ENCODE measurements around the gene MEGF6. TPM values are rescaled to one million over a fixed set of nuclear protein-coding genes. Genes with fewer than 3 reads are reported as not detected.
A peak's percentile ranks its signal among the peaks of the same experiment; 100 is the strongest.

The MEGF6 gene
- total and polyA plus RNA-seq, 11 donors: 1.9 to 16.2 (median 5.1) TPM

DNA sequence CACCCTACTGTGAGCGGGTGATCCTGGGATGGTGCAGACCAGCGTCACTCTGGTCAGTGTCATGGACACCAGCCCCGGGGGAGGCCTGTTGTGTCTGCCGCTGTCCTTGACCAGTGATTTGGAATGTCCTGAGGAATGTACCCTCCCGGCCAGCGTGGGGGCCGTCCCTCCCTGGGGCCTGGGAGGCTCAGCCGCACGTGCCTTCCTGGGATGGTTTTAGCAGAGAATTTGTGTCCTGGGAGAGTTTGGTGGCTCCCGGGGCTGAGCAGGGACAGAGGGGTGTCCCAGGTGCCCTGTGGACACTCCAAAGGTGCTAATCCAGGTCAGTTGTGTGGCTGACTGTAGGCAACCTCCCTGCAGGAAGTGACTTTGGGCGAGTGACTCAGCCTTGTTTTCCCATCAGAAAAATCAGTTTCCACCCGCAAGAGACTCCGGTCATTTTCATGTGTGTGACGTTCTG, 150.6 kb downstream of the MEGF6 start:
- ATAC-seq (peak in 1 of 4 donors; percentile 31), DNase-seq (peak in 3 of 5 donors; percentile 35 to 53 (median 48))
- Histone ChIP-seq H3K27me3 (no peaks in the 10 kb centered on the region), H3K27ac (no peak overlapping the region), H3K4me1 (peaks cover 0 to 24% (median 13%) of the 10 kb centered on the region in 12 donors), H3K9me3 (no peaks in the 10 kb centered on the region), H3K4me3 (no peak overlapping the region), H3K36me3 (no peaks in the 10 kb centered on the region)
- TF ChIP-seq, protein P1, sequence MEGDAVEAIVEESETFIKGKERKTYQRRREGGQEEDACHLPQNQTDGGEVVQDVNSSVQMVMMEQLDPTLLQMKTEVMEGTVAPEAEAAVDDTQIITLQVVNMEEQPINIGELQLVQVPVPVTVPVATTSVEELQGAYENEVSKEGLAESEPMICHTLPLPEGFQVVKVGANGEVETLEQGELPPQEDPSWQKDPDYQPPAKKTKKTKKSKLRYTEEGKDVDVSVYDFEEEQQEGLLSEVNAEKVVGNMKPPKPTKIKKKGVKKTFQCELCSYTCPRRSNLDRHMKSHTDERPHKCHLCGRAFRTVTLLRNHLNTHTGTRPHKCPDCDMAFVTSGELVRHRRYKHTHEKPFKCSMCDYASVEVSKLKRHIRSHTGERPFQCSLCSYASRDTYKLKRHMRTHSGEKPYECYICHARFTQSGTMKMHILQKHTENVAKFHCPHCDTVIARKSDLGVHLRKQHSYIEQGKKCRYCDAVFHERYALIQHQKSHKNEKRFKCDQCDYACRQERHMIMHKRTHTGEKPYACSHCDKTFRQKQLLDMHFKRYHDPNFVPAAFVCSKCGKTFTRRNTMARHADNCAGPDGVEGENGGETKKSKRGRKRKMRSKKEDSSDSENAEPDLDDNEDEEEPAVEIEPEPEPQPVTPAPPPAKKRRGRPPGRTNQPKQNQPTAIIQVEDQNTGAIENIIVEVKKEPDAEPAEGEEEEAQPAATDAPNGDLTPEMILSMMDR (IDR thresholded peaks at IDR 0.05): no peak
- intact Hi-C loops (cut with DNase I): no loop called here
- 43 to 52% (median 47%) methylated on average over 14 of the region's 14 CpGs for WGBS, 4 donors

DNA sequence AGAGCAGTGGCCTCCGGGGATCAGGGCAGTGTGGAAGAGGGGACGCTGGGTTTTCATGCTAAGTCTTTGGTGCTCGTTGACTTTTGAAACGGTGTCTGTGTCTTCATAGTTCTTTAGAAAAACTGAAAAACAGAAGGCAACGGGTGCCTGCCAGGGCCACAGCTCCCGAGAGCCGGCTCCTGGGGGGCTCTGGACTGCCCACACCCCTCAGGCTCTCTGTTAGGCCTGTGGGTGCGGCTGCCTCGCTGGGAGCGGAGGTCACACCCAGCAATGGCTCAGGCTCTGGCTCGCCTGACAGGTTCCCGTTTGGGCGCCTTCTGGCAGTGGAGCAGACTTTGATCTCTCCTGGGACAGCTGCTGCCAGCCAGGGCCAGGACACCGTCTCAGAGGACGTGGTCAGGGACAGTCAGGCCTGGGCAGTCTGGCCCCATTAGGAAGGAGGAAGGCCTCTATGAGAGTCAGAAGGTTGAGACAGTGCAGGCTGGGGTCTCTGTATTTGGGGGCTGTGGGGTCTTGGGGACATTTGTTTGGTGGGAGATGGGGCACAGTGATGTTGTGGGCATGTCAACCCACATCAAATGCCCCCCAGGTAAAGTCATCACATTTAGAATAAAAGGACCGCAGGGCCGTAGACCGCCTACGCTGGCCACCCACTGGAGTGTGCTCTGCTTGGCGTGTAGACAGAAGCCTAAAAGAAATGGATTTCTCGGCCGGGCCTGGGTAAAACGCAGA, 151.2 kb downstream of the MEGF6 start:
- H3K27ac ChIP-seq: no peak overlapping the region
- H3K27me3 ChIP-seq: peaks cover 0 to 2% (median 0%) of the 10 kb centered on the region in 9 donors
- ATAC-seq (peak in 3 of 4 donors; percentile 6 to 30 (median 14)), DNase-seq (peak in 2 of 5 donors; percentile 50 to 60)
- WGBS, 4 donors: 71 to 81% (median 78%) methylated on average over 18 to 23 of the region's 23 CpGs
- intact Hi-C loops (cut with DNase I): no loop called here
- H3K4me1 ChIP-seq: peaks cover 0 to 24% (median 15%) of the 10 kb centered on the region in 12 donors
- H3K36me3 ChIP-seq: no peaks in the 10 kb centered on the region
- no peaks in the 10 kb centered on the region for H3K9me3 ChIP-seq
- TF ChIP-seq, protein P1 (IDR thresholded peaks at IDR 0.05): no peak
- TF ChIP-seq POLR2A (IDR thresholded peaks at IDR 0.05): no peak
- H3K4me3 ChIP-seq: no peak overlapping the region

DNA sequence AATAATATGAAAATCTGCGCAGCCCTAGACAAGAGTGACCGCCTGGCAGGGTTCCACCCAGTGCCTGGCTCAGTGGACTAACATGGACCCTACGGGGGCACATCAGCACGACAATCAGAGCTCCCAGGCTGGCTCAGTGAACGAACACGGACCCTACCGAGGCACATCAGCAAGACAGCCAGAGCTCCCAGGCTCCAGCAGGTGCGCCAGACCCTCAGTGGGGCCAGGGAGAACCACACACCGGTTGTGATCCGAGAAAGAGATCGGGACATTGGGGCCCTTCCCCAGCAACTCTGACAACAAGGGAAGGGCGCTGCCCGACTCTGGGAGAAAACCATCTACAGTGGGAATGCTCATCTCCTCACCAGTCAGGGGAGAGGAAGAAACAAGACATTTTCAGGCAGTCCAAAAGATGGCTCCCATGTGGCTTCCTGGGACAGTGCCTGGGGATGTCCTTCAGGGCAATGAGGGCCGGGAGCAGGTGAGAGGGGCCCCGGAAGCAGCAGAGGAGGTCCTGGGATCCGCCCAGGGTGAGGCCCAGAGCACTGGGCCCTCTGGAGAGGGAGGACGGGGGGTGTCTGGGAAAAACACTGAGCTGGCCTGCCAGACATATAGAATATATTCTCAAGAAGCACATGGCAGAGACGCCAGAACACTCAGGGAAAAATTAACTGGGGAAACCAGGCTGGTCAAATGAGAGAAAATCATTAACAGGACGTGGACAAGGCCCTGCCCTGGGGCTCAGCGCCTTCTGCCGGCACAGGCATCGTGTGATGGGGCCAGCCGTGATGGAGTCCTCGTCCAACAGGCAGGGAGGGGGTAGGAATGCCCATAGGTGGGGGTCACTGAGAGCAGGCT, 152.0 kb downstream of the MEGF6 start:
- WGBS, 4 donors: 92 to 94% (median 92%) methylated on average over 24 of the region's 24 CpGs
- TF ChIP-seq, protein P1 (IDR thresholded peaks at IDR 0.05): no peak
- no peak for TF ChIP-seq POLR2A (IDR thresholded peaks at IDR 0.05)
- intact Hi-C loops (cut with DNase I): no loop called here
- Histone ChIP-seq H3K27me3 (peaks cover 0 to 4% (median 0%) of the 10 kb centered on the region in 9 donors), H3K4me3 (no peak overlapping the region), H3K27ac (no peak overlapping the region), H3K36me3 (no peaks in the 10 kb centered on the region), H3K4me1 (peaks cover 0 to 32% (median 16%) of the 10 kb centered on the region in 12 donors), H3K9me3 (no peaks in the 10 kb centered on the region)
- DNase-seq (peak in 2 of 5 donors; percentile 14 to 42), ATAC-seq (no peak)

Data from heart left ventricle (tissue), 16 donors.